Dendritic cell treated with granulocyte-macrophage colony-stimulating factor and Interleukin-4, amounts not matched to agents 40 ng/mL and 50 ng/mL, for 4 days (primary cell): ENCODE measurements around the gene OR5K3.
"Not testable (repeated sequence)": the region's sequence is repeated elsewhere in the genome, so short reads cannot be mapped to it uniquely, and the experiment has no call there.

Experiments
- H3K27ac Mint-ChIP-seq: one replicate; pipeline ENCODE4 v1.8.0; 2022; ENCODE audit warnings: mild to moderate bottlenecking, mixed read lengths
- H3K27me3 Mint-ChIP-seq: one replicate; pipeline ENCODE4 v1.8.0; 2022; ENCODE audit warnings: mild to moderate bottlenecking, mixed read lengths
- H3K36me3 Mint-ChIP-seq: one replicate; pipeline ENCODE4 v1.8.0; 2022; ENCODE audit warnings: low read depth, mixed read lengths
- H3K4me1 Mint-ChIP-seq: one replicate; pipeline ENCODE4 v1.8.0; 2022; ENCODE audit warnings: low read depth, mixed read lengths
- H3K4me3 Mint-ChIP-seq: one replicate; pipeline ENCODE4 v1.8.0; 2022; ENCODE audit warnings: mild to moderate bottlenecking, moderate library complexity, mixed read lengths
- H3K9me3 Mint-ChIP-seq: one replicate; pipeline ENCODE4 v1.8.0; 2022; ENCODE audit warnings: mixed read lengths
- intact Hi-C: fragments of 100-400 bp; cut with micrococcal nuclease; formaldehyde crosslinking; loops from one replicate; pipeline ENCODE4 v1.15.0; 2022

The OR5K3 gene

GRCh38 chr3:98388147-98388546 is 2.3 kb upstream of the OR5K3 start:
- H3K36me3 Mint-ChIP-seq = no peaks in the 10 kb centered on the region
- H3K4me3 Mint-ChIP-seq = no peak overlapping the region
- H3K27ac Mint-ChIP-seq = no peak overlapping the region
- H3K9me3 Mint-ChIP-seq = no peaks in the 10 kb centered on the region
- intact Hi-C loops = no loop called here
- H3K27me3 Mint-ChIP-seq = no peaks in the 10 kb centered on the region
- no peaks in the 10 kb centered on the region for H3K4me1 Mint-ChIP-seq

DNA sequence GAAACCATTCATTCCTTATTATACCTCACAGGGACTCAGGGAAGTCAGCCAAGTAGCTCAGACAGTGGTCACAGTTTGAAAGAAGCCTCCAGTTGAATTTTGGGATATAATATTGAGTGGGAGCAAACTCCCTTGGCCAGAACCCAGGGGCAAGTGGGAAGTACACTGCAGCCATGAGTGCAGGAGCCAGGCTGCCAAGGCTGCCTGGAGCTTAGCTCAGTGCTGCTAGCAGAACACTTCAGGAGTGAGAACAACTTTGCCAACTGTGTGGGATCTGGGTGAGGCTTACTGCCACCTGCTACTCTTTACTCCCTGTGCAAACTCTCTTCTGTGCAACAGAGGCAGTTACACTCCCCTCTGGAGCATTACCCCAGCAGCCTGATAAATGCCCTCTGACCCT is 4.6 kb downstream of the OR5K3 start:
- no peak overlapping the region for H3K4me3 Mint-ChIP-seq
- H3K9me3 Mint-ChIP-seq = peaks cover 21% of the 10 kb centered on the region
- H3K27ac Mint-ChIP-seq = no peak overlapping the region
- H3K36me3 Mint-ChIP-seq = no peaks in the 10 kb centered on the region
- intact Hi-C loops = no loop called here
- H3K27me3 Mint-ChIP-seq = no peaks in the 10 kb centered on the region
- H3K4me1 Mint-ChIP-seq = no peaks in the 10 kb centered on the region

DNA sequence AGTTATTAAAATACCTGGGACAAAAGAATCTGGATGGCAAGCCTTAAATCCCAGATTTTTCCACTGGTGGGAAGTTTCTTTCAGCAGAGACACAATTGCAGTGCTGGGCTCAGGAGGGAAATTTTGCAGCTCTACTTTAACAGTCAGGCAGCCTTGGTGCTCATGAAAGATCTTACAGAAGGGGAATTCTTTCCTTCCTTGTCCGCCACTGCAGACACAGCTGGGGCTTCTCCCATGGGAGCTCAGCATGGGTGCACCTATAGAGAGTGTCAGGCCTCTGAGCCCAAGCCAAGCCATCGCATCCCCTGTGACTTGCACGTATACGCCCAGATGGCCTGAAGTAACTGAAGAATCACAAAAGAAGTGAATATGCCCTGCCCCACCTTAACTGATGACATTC is 6.0 kb downstream of the OR5K3 start:
- H3K4me1 Mint-ChIP-seq, H3K27ac Mint-ChIP-seq, H3K4me3 Mint-ChIP-seq, intact Hi-C loops, H3K36me3 Mint-ChIP-seq, H3K27me3 Mint-ChIP-seq: not testable (repeated sequence)
- peaks cover 21% of the 10 kb centered on the region for H3K9me3 Mint-ChIP-seq

DNA sequence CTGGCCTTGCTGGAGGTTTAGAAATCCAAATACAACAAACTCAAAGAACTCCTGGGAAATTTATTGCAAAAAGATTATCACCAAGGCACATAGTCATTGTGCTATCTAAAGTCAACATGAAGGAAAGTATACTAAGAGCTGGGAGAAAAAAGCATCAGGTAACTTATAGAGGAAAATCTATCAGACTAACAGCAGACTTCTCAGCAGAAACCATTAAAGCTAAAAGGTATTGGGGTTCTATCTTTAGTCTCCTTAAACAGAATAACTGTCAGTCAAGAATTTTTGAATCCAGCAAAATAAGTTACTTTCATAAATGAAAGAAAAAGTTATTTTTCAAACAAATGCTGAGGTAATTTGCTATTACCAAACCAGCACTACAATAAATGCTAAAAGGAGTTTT is 8.0 kb downstream of the OR5K3 start:
- Mint-ChIP-seq H3K9me3 (peaks cover 36% of the 10 kb centered on the region), H3K4me1 (no peaks in the 10 kb centered on the region), H3K36me3 (no peaks in the 10 kb centered on the region), H3K4me3 (no peak overlapping the region), H3K27ac (no peak overlapping the region), H3K27me3 (no peaks in the 10 kb centered on the region)
- intact Hi-C loops = no loop called here

- intact Hi-C loops = no loop called here
- no peak overlapping the region for H3K4me3 Mint-ChIP-seq
- H3K27me3 Mint-ChIP-seq = no peaks in the 10 kb centered on the region
- H3K36me3 Mint-ChIP-seq = no peaks in the 10 kb centered on the region
- H3K27ac Mint-ChIP-seq = no peak overlapping the region
- no peaks in the 10 kb centered on the region for H3K4me1 Mint-ChIP-seq
- H3K9me3 Mint-ChIP-seq = peaks cover 46% of the 10 kb centered on the region
Observed at GRCh38 chr3:98402507-98402906, 12.0 kb downstream of the OR5K3 start.

DNA sequence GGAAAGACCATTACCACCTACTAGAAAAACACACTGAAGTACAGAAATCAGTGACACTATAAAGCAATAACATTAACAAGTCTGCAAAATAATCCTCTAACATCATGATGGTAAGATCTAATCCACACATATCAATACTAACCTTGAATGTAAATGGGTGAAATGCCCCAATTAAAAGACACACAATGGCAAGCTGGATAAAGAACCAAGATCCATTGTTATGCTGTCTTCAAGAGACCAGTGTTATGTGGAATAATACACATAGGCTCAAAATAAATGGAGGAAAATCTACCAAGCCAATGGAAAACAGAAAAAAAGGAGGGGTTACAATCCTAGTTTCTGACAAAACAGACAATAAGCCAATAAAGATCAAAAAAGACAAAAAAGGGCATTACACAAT is 13.5 kb downstream of the OR5K3 start:
- peaks cover 33% of the 10 kb centered on the region for H3K9me3 Mint-ChIP-seq
- no peak overlapping the region for H3K27ac Mint-ChIP-seq
- H3K4me1 Mint-ChIP-seq = no peaks in the 10 kb centered on the region
- H3K4me3 Mint-ChIP-seq = no peak overlapping the region
- no peaks in the 10 kb centered on the region for H3K27me3 Mint-ChIP-seq
- intact Hi-C loops = no loop called here
- H3K36me3 Mint-ChIP-seq = no peaks in the 10 kb centered on the region

DNA sequence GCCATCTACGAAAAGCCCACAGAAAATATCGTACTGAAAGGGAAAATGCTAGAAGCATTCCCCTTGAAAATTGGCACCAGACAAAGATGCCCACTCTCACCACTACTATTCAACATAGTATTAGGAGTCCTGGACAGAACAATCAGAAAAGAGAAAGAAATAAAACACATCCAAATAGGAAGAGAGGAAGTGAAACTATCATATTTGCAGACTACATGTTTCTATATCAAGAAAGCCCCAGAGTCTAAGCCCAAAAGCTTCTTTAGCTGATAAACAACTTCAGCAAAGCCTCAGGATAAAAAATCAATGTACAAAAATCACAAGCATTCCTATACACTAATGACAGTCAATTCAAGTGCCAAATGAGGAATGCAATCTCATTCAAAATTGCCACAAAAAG is 15.6 kb downstream of the OR5K3 start:
- Mint-ChIP-seq H3K4me3 (no peak overlapping the region), H3K4me1 (no peaks in the 10 kb centered on the region), H3K36me3 (no peaks in the 10 kb centered on the region), H3K27me3 (no peaks in the 10 kb centered on the region), H3K9me3 (peaks cover 33% of the 10 kb centered on the region), H3K27ac (no peak overlapping the region)
- intact Hi-C loops = no loop called here

DNA sequence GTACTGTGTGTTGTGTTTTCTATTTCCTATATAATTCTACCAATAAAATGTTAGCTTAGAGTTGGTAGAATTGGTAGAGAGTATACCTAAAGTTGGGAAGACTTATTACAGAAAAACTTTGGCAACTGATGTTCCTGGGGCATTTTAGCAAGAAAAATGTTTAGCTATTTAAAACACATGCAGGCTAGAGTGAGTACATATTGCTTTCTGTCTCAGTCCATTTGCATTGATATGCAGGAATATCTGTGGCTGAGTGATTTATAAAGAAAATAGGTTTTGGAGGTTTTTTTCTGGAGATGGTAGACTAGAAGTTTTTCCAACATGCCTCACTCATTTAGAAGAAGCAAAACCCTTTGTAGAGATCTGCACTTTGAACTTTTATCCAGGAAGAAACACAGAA is 42.1 kb downstream of the OR5K3 start:
- no peak overlapping the region for H3K27ac Mint-ChIP-seq
- intact Hi-C loops = no loop called here
- no peaks in the 10 kb centered on the region for H3K36me3 Mint-ChIP-seq
- no peak overlapping the region for H3K4me3 Mint-ChIP-seq
- no peaks in the 10 kb centered on the region for H3K27me3 Mint-ChIP-seq
- H3K4me1 Mint-ChIP-seq = no peaks in the 10 kb centered on the region
- H3K9me3 Mint-ChIP-seq = peaks cover 42% of the 10 kb centered on the region

DNA sequence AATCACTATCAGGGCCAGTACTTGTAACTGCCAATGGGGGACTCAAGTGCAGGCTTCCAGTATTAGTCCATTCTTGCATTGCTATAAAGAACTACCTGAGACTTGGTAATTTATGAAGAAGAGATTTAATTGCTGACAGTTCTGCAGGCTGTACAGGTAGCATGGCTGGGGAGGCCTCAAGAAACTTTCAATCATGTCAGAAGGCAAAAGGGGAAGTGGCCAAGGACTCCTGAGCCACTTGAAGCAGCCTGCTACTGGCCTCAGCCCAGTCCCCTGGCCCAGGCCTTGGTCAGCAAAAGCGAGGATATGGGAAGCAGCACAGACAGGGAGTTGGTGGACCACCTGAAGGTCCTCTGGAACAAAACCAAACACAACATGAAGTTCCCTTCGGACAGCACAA is 43.3 kb downstream of the OR5K3 start:
- intact Hi-C loops = no loop called here
- Mint-ChIP-seq H3K4me3 (no peak overlapping the region), H3K36me3 (no peaks in the 10 kb centered on the region), H3K27me3 (no peaks in the 10 kb centered on the region), H3K9me3 (peaks cover 30% of the 10 kb centered on the region), H3K4me1 (no peaks in the 10 kb centered on the region), H3K27ac (no peak overlapping the region)

DNA sequence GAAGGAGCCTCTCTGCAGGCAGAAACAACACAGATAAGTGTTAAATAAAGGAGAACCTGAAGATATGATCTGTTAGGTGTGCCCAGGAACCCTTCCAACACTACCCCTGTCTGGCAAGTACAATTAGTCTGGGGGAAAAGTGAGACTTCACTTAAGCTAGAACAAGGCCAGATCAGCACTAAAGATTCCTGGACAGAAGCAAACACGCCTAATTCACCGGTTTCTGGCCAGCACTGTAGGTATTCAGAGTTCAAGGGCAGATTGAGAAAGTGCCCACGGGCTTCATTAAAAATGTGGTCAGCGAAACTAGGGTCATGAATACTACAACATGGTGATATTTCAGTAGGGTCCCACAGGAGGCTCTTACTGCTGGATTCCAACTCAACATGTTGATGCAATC is 43.9 kb downstream of the OR5K3 start:
- no peaks in the 10 kb centered on the region for H3K36me3 Mint-ChIP-seq
- intact Hi-C loops = no loop called here
- H3K4me1 Mint-ChIP-seq = no peaks in the 10 kb centered on the region
- H3K9me3 Mint-ChIP-seq = peaks cover 23% of the 10 kb centered on the region
- no peaks in the 10 kb centered on the region for H3K27me3 Mint-ChIP-seq
- no peak overlapping the region for H3K4me3 Mint-ChIP-seq
- H3K27ac Mint-ChIP-seq = no peak overlapping the region

DNA sequence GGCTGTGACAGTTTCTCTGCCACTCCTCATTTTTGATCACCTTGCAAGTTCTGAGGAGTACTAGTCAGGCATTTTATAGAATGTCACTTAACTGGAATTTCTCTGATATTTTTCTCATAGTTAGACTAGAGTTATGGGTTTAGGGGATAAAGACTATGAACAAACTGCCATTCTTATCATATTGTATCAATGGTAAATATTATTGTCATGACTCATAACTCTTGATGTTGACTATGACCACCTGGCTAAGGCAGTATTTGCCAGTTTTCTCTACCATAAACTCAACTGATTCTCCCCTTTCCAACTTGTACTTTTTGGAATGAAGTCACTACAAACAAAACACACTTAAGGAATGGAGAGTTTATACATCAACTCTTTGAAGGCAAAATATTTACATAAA is 49.8 kb downstream of the OR5K3 start:
- no peak overlapping the region for H3K4me3 Mint-ChIP-seq
- intact Hi-C loops = no loop called here
- no peak overlapping the region for H3K27ac Mint-ChIP-seq
- no peaks in the 10 kb centered on the region for H3K4me1 Mint-ChIP-seq
- no peaks in the 10 kb centered on the region for H3K9me3 Mint-ChIP-seq
- H3K27me3 Mint-ChIP-seq = no peaks in the 10 kb centered on the region
- H3K36me3 Mint-ChIP-seq = no peaks in the 10 kb centered on the region
